ENCODE results near the gene COQ5.

Gene COQ5

DNA sequence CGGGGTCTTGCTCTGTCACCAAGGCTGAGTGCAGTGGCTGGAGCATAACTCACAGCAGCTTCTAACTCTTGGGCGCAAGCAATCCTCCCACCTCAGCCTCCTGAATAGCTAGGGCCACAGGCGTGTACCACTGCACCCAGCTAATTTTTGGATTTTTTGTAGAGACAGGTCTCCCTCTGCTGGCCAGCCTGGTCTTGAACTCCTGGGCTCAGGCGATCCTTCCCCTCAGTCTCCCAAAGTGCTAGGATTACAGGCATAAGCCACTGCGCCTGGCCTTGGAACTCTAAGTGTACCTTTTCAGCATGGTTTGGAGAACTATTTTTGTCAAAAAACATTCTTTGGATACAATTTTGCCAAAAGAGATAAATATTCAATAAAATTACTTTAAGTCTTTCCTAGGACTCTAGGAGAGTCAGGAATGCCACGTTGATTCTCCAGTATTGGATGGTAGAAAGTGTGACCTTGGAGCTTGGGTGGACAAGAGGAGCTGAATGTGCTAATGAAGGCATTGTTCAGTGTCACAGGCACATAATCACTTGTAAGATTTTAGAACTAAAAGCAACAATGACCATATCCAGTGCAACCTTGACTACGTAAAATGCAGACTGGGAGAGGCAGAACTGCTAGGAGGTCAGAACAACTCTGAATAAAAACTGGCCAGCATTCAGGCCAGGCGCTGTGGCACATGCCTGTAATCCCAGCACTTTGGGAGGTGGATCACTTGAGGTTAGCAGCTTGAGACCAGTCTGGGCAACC lies 62.2 kb downstream of the COQ5 start:
- peaks cover 17% of the 10 kb centered on the region for H3K4me1 Mint-ChIP-seq (ENCODE audit: low read depth)

DNA sequence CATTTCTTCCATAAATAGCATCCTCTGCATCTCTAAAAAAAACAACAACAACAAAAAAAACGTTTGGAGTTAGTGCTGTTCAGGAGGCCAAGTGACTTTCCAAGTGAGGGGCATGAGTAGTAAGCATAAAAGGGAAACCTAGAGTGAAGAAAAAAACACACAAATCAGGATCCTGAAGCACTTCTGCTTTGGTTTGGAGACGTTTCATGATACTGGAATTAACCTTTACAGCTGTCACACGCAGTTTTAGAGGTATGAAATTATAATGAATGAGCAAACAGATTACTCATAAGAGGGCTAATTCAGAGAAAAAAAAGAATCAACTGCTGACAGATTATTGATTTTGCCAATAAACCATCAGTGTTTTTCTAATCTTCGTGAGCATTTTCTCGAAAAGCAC lies 63.2 kb downstream of the COQ5 start:
- no peak overlapping the region for H3K4me3 Mint-ChIP-seq
- DNase-seq (ENCODE audit: low spot score) = no peak
- H3K4me1 Mint-ChIP-seq (ENCODE audit: low read depth) = peaks cover 14% of the 10 kb centered on the region
- H3K9me3 Mint-ChIP-seq = no peaks in the 10 kb centered on the region
- peaks cover 53% of the 10 kb centered on the region for H3K36me3 Mint-ChIP-seq (ENCODE audit: low read depth)
- no peaks in the 10 kb centered on the region for H3K27me3 Mint-ChIP-seq (ENCODE audit: low read depth)
- no peak overlapping the region for H3K27ac Mint-ChIP-seq

More for the DNA sequence above, 62.2 kb downstream of the COQ5 start:
- peak; percentile 18 for DNase-seq (ENCODE audit: low spot score)
- Mint-ChIP-seq H3K36me3 (ENCODE audit: low read depth) (peaks cover 49% of the 10 kb centered on the region), H3K27me3 (ENCODE audit: low read depth) (no peaks in the 10 kb centered on the region), H3K27ac (no peak overlapping the region), H3K9me3 (no peaks in the 10 kb centered on the region), H3K4me3 (no peak overlapping the region)

DNA sequence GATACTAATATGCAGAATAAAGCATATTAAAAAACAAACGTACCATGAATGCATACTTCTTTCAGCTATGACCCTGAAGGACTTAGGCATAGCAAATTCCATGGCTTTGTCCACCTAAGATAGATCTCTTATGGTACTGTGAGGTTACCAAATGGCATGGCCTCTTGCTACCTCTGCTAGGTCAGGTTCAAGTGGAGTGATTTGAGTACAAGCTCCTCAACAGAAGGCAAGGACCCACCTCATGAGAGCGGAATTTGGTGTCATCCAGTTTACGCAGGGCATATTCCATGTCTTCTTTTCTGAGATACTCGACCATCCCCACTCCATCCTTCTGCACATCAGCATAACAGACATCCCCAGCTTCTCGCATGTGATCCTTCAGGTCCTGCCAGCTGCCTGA lies 65.2 kb downstream of the COQ5 start:
- no peak for DNase-seq (ENCODE audit: low spot score)
- no peaks in the 10 kb centered on the region for H3K9me3 Mint-ChIP-seq
- peaks cover 66% of the 10 kb centered on the region for H3K36me3 Mint-ChIP-seq (ENCODE audit: low read depth)
- no peak overlapping the region for H3K4me3 Mint-ChIP-seq
- no peaks in the 10 kb centered on the region for H3K27me3 Mint-ChIP-seq (ENCODE audit: low read depth)
- H3K27ac Mint-ChIP-seq = no peak overlapping the region
- H3K4me1 Mint-ChIP-seq (ENCODE audit: low read depth) = peaks cover 13% of the 10 kb centered on the region

DNA sequence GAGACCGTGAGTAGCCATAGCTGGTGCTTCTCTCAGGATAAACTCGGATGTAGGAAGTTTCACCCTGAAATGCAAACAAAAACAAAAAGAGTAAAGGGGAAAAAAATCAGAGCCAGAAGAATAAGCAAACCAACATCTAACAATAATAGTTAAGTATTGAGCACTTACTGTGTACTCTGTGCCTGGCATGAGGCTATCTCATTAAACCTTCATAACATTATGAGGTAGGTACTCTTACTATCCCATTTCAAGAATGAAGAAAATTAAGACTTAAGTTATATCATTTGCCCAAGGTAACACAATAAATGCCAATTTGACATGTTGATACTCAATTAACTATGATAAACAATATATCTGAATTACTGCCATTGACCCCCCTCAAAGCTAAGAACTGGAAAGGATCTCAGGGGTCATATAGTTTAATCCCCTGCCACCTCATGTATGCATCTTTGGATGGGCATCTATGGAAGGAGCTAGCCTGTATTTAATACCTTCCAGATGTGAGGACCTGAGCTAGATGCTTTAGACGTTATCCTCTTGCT lies 66.8 kb downstream of the COQ5 start:
- H3K4me3 Mint-ChIP-seq = no peak overlapping the region

DNA sequence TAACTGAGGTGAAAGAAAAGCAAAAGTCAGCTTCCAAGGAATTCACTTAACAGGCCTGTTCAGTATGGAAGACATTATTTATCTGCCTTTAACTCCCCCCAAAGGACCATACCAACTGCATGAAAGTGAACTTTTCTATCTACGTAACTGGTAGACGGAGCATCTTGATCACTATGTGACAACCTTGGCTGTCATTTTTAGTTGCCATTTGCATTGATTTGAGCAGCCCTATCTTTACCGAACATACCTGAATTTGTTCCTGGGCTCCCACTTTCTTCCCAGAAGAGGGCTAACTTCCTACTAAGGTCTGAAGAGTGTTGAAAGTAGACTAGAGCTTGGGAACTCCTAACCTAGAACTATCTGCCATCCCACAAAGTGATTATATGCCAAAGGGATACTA lies 68.8 kb downstream of the COQ5 start:
- DNase-seq (ENCODE audit: low spot score) = no peak
- H3K27ac Mint-ChIP-seq = no peak overlapping the region
- H3K9me3 Mint-ChIP-seq = no peaks in the 10 kb centered on the region
- H3K4me3 Mint-ChIP-seq = no peak overlapping the region
- no peaks in the 10 kb centered on the region for H3K27me3 Mint-ChIP-seq (ENCODE audit: low read depth)
- H3K36me3 Mint-ChIP-seq (ENCODE audit: low read depth) = peaks cover 62% of the 10 kb centered on the region
- no peaks in the 10 kb centered on the region for H3K4me1 Mint-ChIP-seq (ENCODE audit: low read depth)

More for the DNA sequence above, 66.8 kb downstream of the COQ5 start:
- H3K27ac Mint-ChIP-seq = no peak overlapping the region
- DNase-seq (ENCODE audit: low spot score) = no peak
- peaks cover 6% of the 10 kb centered on the region for H3K4me1 Mint-ChIP-seq (ENCODE audit: low read depth)
- peaks cover 63% of the 10 kb centered on the region for H3K36me3 Mint-ChIP-seq (ENCODE audit: low read depth)
- no peaks in the 10 kb centered on the region for H3K27me3 Mint-ChIP-seq (ENCODE audit: low read depth)
- no peaks in the 10 kb centered on the region for H3K9me3 Mint-ChIP-seq

DNA sequence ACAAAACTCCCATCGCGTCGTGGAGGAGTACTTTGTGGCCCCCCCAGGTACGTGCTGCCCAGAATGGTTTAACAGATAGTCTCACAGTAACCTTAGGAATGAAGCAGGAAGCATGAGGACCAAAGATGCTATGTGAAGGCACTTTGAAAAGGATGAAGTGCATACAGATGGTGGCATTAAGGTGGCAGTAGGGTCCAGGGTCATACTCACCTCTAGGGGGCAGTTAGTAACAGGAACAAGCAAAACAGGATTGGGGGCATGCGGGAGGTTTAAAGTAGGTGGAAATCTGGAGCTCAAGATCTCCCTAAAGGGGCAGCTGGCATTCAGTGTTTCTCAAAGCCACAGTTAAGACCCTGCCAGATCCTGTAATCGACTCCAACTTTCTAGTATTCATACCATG lies 71.8 kb downstream of the COQ5 start:
- peaks cover 46% of the 10 kb centered on the region for H3K36me3 Mint-ChIP-seq (ENCODE audit: low read depth)
- no peaks in the 10 kb centered on the region for H3K27me3 Mint-ChIP-seq (ENCODE audit: low read depth)
- DNase-seq (ENCODE audit: low spot score) = no peak
- no peak overlapping the region for H3K4me3 Mint-ChIP-seq
- H3K27ac Mint-ChIP-seq = no peak overlapping the region
- H3K4me1 Mint-ChIP-seq (ENCODE audit: low read depth) = peaks cover 3% of the 10 kb centered on the region
- no peaks in the 10 kb centered on the region for H3K9me3 Mint-ChIP-seq

DNA sequence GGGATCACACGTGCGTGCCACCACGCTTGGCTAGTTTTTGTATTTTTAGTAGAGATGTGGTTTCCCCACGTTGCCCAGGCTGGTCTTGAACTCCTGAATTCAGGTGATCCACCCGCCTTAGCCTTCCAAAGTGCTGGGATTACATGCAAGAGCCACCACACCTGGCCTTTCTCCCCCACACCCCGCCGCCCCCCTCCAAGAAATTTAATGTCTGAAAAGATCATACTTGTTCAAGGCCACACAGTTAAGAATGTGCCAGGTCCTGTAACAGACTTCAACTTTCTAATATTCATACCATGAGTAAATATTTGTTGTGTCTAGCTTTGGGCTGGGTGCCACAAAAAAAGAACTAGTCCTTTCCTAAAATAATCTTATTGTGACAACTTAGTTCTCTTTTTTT lies 73.7 kb downstream of the COQ5 start:
- peaks cover 41% of the 10 kb centered on the region for H3K36me3 Mint-ChIP-seq (ENCODE audit: low read depth)
- H3K27ac Mint-ChIP-seq = no peak overlapping the region
- no peaks in the 10 kb centered on the region for H3K9me3 Mint-ChIP-seq
- no peak for DNase-seq (ENCODE audit: low spot score)
- peaks cover 3% of the 10 kb centered on the region for H3K4me1 Mint-ChIP-seq (ENCODE audit: low read depth)
- no peak overlapping the region for H3K4me3 Mint-ChIP-seq
- no peaks in the 10 kb centered on the region for H3K27me3 Mint-ChIP-seq (ENCODE audit: low read depth)

DNA sequence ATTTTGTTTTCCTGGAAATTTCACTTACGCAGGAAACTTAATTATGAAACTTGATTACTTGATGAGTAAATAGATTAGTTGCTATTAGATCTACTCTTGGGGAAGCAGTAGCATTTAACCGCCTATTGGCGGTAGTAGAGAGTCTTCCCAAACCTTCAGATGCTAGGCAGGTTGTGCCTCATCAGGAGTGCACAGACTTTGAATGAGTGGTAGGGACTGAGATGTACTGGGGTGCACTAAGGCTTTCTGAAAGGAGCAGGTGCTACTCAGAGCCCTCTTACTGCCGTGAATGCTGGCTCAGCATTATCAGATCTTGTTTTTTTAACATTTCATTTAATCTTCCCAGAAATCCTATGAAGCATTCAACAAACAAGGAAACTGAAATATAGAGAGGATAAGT lies 75.0 kb downstream of the COQ5 start:
- no peaks in the 10 kb centered on the region for H3K9me3 Mint-ChIP-seq
- H3K4me1 Mint-ChIP-seq (ENCODE audit: low read depth) = peaks cover 5% of the 10 kb centered on the region
- no peak for DNase-seq (ENCODE audit: low spot score)
- H3K27ac Mint-ChIP-seq = no peak overlapping the region
- peaks cover 36% of the 10 kb centered on the region for H3K36me3 Mint-ChIP-seq (ENCODE audit: low read depth)
- H3K27me3 Mint-ChIP-seq (ENCODE audit: low read depth) = no peaks in the 10 kb centered on the region
- no peak overlapping the region for H3K4me3 Mint-ChIP-seq
